Panc1 (cell line): ENCODE data around the gene CUZD1. TPM values are rescaled to one million over a fixed set of nuclear protein-coding genes. Genes with fewer than 3 reads are reported as not detected.

Experiments
- ATAC-seq: fragments of 200-7000 bp; cut with Tn5 transposase; 2 replicates; pipeline ENCODE4 v1.9.1; 2020; ENCODE audit warnings: mild to moderate bottlenecking, moderate library complexity
- BruUV-seq: library from RNA; stranded (reverse); fragments of 400-500 nt; replicated peaks from 2 replicates; lab custom pipeline; 2021; lab: Mats Ljungman, UMichigan
- CTCF ChIA-PET: fragments of 300-600 bp; sonication (Branson Sonifier 250); formaldehyde crosslinking; loops from one replicate; lab custom pipeline; 2022; ENCODE audit warnings: antibody characterized with exemption; lab: Charles Lee
- POLR2A ChIA-PET: fragments of 300-600 bp; sonication (Branson Sonifier 250); formaldehyde crosslinking; loops from one replicate; lab custom pipeline; 2022; ENCODE audit warnings: antibody characterized with exemption; lab: Charles Lee
- DNase-seq: peaks from one replicate; pipeline ENCODE4 v3.0.0-alpha.2; 2010; ENCODE audit warnings: low read depth, low spot score
- H3K27ac ChIP-seq: 2 replicates; pipeline ENCODE4 v1.5.1; 2011; ENCODE audit warnings: mild to moderate bottlenecking, low read length, inconsistent platforms
- H3K27me3 ChIP-seq: fragments of 200-500 bp; sonication (Bioruptor generic); 2 replicates; pipeline ENCODE4 v1.6.0; 2014; ENCODE audit warnings: low read length, inconsistent platforms; ENCODE audit not compliant: control insufficient read depth, insufficient read depth
- H3K36me3 ChIP-seq: fragments of 200-500 bp; sonication (Bioruptor generic); 2 replicates; pipeline ENCODE4 v1.5.1; 2014; ENCODE audit warnings: inconsistent platforms, mild to moderate bottlenecking, low read length, moderate library complexity; ENCODE audit not compliant: control insufficient read depth, insufficient read depth
- H3K4me1 ChIP-seq: 2 replicates; pipeline ENCODE4 v1.5.1; 2011; ENCODE audit warnings: inconsistent platforms, mild to moderate bottlenecking, low read length, moderate library complexity; ENCODE audit not compliant: control insufficient read depth, insufficient read depth
- H3K4me3 ChIP-seq, 2 experiments: 2 replicates each; pipeline ENCODE4 v1.5.1; 2011 to 2012; ENCODE audit warnings: low read depth in 2 of 2, low read length in 2 of 2, mild to moderate bottlenecking in 2 of 2, inconsistent platforms in 1 of 2, moderate library complexity in 1 of 2
- H3K9me3 ChIP-seq: fragments of 200-500 bp; sonication (Bioruptor generic); 2 replicates; pipeline ENCODE4 v1.5.1; 2014; ENCODE audit warnings: low read depth, mild to moderate bottlenecking, inconsistent platforms, low read length, moderate library complexity; ENCODE audit not compliant: control insufficient read depth, insufficient read depth
- POLR2AphosphoS5 ChIP-seq: IDR thresholded peaks from 2 replicates; pipeline ENCODE4 v1.6.1; 2012; ENCODE audit warnings: mild to moderate bottlenecking, low read depth, low read length, moderate library complexity
- SIN3A ChIP-seq: IDR thresholded peaks from 2 replicates; pipeline ENCODE4 v1.6.1; 2012; ENCODE audit warnings: low read depth, mild to moderate bottlenecking, low read length, moderate library complexity, borderline replicate concordance; ENCODE audit not compliant: insufficient read depth
- TCF7L2 ChIP-seq: IDR thresholded peaks from 2 replicates; pipeline ENCODE4 v1.6.1; 2011; ENCODE audit warnings: mild to moderate bottlenecking, low read depth, low read length, inconsistent platforms
- in situ Hi-C: cut with HindIII; loops from 2 replicates; pipeline ENCODE4 v1.10.0; 2016; ENCODE audit warnings: low sequenced_read_pairs, low pct_unique_long_range_greater_than_20kb
- intact Hi-C: fragments of 100-400 bp; cut with micrococcal nuclease; formaldehyde crosslinking; loops from one replicate; pipeline ENCODE4 v1.10.0; 2022; ENCODE audit not compliant: unreplicated experiment
- total RNA-seq: library from RNA; stranded (reverse); gene quantifications from one replicate; pipeline ENCODE4 v1.2.1, GENCODE V29; 2021; ENCODE audit not compliant: unreplicated experiment
- TF ChIP-seq, protein P1 (sequence below), 2 experiments: IDR thresholded peaks; 2 replicates each; pipeline ENCODE4 v1.6.1; 2011 to 2012; ENCODE audit warnings: low read depth in 2 of 2, control low read depth in 1 of 2, low read length in 1 of 2, mild to moderate bottlenecking in 1 of 2, moderate library complexity in 1 of 2; ENCODE audit not compliant: insufficient read depth in 1 of 2
- TF ChIP-seq, protein P2 (sequence below): fragments of 450-650 bp; IDR thresholded peaks from 2 replicates; pipeline ENCODE4 v1.5.1; 2017; ENCODE audit warnings: mild to moderate bottlenecking

The CUZD1 gene
- total RNA-seq, 1 experiment from 2014 or later: 2.9 TPM

DNA sequence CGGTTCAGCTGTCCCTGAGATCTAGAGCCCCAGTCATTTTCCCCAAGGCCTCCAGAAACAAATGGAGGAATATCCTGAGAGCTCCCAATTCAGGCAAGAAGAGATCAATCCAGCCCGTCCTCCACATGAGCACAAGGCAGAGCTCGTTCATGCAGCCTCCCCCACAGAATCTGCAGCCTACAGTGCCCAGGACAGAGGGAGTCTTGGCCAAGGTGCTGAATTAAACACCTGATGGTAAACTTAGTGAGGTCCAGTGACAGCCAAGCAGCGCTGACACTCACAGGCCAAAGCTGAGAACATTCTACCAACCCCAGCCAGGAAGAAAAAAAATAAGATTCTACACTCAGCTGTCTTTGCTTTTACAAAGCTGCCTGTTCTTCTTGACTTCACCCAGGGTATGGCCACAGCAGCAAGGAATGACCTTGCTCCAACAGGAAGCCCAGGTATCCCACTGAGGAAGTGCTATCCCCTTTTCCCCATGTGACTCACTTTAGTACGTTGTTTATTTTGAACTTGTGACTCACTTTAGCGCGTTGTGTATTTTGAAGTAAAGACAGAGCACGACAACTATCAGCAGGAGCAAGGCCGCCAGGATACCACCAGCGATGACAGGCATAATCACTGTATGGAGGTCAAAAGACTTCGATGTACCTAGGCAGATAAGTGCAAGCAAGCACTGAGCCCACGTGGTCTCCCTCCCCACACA is 4.4 kb upstream of the CUZD1 start:
- Histone ChIP-seq H3K4me3 (no peak overlapping the region), H3K27ac (peak overlapping the region; percentile 26; the same call in 1 of the 2 replicates), H3K9me3 (no peaks in the 10 kb centered on the region), H3K27me3 (no peaks in the 10 kb centered on the region), H3K4me1 (peaks cover 36% of the 10 kb centered on the region), H3K36me3 (peaks cover 8% of the 10 kb centered on the region; the same call in 1 of the 2 replicates)
- CTCF ChIA-PET: no interaction called here
- TF ChIP-seq, protein P1, sequence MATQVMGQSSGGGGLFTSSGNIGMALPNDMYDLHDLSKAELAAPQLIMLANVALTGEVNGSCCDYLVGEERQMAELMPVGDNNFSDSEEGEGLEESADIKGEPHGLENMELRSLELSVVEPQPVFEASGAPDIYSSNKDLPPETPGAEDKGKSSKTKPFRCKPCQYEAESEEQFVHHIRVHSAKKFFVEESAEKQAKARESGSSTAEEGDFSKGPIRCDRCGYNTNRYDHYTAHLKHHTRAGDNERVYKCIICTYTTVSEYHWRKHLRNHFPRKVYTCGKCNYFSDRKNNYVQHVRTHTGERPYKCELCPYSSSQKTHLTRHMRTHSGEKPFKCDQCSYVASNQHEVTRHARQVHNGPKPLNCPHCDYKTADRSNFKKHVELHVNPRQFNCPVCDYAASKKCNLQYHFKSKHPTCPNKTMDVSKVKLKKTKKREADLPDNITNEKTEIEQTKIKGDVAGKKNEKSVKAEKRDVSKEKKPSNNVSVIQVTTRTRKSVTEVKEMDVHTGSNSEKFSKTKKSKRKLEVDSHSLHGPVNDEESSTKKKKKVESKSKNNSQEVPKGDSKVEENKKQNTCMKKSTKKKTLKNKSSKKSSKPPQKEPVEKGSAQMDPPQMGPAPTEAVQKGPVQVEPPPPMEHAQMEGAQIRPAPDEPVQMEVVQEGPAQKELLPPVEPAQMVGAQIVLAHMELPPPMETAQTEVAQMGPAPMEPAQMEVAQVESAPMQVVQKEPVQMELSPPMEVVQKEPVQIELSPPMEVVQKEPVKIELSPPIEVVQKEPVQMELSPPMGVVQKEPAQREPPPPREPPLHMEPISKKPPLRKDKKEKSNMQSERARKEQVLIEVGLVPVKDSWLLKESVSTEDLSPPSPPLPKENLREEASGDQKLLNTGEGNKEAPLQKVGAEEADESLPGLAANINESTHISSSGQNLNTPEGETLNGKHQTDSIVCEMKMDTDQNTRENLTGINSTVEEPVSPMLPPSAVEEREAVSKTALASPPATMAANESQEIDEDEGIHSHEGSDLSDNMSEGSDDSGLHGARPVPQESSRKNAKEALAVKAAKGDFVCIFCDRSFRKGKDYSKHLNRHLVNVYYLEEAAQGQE (IDR thresholded peaks at IDR 0.05; ENCODE audit: insufficient read depth in 1 of 2, low read depth in 2 of 2, low read length in 1 of 2): 0 out of 4 replicates have a peak, but pooled peaks have one; percentile 19 to 27
- no peak for TF ChIP-seq POLR2AphosphoS5
- in situ Hi-C loops (no loop called here), intact Hi-C loops (no loop called here)
- POLR2A ChIA-PET: no interaction called here
- no TSS peak for BruUV-seq
- ATAC-seq (peak; percentile 57), DNase-seq (no peak)

DNA sequence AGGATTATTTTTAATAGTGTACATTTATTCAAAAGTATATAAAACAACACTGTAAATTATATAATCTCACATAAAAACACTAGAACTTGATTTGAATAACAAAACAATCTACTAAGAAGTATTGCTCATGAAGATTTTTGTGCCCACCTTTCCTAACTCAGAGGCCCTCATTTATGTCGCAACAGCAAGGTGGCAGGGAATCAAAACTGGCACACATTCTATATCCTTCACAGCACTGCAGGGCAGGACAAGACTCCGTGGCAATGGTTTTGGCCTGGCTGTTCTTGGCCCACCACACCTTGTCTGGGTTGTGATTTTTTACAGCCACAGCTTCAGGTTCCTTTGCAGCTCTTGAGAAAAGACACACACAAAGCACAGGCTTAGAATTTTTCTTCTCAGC is 3.4 kb upstream of the CUZD1 start:
- intact Hi-C loops: no loop called here
- ATAC-seq: no peak
- Histone ChIP-seq H3K27ac (no peak overlapping the region), H3K4me3 (no peak overlapping the region), H3K27me3 (no peaks in the 10 kb centered on the region), H3K9me3 (no peaks in the 10 kb centered on the region), H3K36me3 (peaks cover 6% of the 10 kb centered on the region; the same call in 1 of the 2 replicates), H3K4me1 (peaks cover 26% of the 10 kb centered on the region)
- ChIA-PET CTCF (no interaction called here), POLR2A (no interaction called here)
- in situ Hi-C loops: no loop called here
- no TSS peak for BruUV-seq
- DNase-seq: no peak
- TF ChIP-seq, protein P2, sequence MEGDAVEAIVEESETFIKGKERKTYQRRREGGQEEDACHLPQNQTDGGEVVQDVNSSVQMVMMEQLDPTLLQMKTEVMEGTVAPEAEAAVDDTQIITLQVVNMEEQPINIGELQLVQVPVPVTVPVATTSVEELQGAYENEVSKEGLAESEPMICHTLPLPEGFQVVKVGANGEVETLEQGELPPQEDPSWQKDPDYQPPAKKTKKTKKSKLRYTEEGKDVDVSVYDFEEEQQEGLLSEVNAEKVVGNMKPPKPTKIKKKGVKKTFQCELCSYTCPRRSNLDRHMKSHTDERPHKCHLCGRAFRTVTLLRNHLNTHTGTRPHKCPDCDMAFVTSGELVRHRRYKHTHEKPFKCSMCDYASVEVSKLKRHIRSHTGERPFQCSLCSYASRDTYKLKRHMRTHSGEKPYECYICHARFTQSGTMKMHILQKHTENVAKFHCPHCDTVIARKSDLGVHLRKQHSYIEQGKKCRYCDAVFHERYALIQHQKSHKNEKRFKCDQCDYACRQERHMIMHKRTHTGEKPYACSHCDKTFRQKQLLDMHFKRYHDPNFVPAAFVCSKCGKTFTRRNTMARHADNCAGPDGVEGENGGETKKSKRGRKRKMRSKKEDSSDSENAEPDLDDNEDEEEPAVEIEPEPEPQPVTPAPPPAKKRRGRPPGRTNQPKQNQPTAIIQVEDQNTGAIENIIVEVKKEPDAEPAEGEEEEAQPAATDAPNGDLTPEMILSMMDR: no peak
- TF ChIP-seq TCF7L2 (no peak), SIN3A (no peak), POLR2AphosphoS5 (no peak)
- TF ChIP-seq, protein P1 (IDR thresholded peaks at IDR 0.05; ENCODE audit: insufficient read depth in 1 of 2, low read depth in 2 of 2, low read length in 1 of 2): no peak
